SU-DHL-6 (cell line): ENCODE data around the gene PIM1.

ENCODE experiments used
- EZH2phosphoT487 ChIP-seq: fragments of 200-600 bp; sonication (generic), shearing (Covaris generic); conservative IDR thresholded peaks from 2 replicates; pipeline ENCODE4 v1.6.1; 2018; ENCODE audit warnings: mild to moderate bottlenecking, antibody characterized with exemption, low read length, moderate library complexity, mixed read lengths
- TF ChIP-seq, protein P1 (sequence below): fragments of 200-600 bp; sonication (generic); IDR thresholded peaks from one replicate; pipeline ENCODE4 v1.5.1; 2017; ENCODE audit warnings: antibody characterized with exemption, mild to moderate bottlenecking, low read length, moderate library complexity; ENCODE audit not compliant: insufficient read depth, poor library complexity, severe bottlenecking

DNA sequence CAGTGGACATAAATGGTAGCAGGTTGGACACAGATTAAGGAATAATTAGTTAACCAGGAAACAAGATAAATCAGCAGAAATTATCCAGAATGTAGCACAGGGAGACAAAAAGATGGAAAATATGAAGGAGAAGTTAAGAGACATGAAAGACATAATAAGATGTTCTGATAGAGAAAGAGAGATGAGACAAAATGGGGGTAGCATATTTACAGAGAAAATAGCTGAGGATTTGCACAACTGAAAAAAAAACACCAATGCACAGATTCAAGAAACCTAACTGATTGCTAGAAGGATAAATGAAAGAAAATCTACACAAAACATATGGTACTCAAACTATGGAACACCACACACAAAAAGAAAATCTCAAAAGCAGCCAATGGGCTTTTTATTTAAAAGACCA, 53.0 kb downstream of the PIM1 start:
- TF ChIP-seq, protein P1, sequence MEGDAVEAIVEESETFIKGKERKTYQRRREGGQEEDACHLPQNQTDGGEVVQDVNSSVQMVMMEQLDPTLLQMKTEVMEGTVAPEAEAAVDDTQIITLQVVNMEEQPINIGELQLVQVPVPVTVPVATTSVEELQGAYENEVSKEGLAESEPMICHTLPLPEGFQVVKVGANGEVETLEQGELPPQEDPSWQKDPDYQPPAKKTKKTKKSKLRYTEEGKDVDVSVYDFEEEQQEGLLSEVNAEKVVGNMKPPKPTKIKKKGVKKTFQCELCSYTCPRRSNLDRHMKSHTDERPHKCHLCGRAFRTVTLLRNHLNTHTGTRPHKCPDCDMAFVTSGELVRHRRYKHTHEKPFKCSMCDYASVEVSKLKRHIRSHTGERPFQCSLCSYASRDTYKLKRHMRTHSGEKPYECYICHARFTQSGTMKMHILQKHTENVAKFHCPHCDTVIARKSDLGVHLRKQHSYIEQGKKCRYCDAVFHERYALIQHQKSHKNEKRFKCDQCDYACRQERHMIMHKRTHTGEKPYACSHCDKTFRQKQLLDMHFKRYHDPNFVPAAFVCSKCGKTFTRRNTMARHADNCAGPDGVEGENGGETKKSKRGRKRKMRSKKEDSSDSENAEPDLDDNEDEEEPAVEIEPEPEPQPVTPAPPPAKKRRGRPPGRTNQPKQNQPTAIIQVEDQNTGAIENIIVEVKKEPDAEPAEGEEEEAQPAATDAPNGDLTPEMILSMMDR = no peak
- TF ChIP-seq EZH2phosphoT487 = no peak
